NCI-H2196 (cell line): ENCODE measurements around the gene ECE1.

Experiments used
- DNase-seq: peaks from one replicate; lab custom pipeline; 2025; ENCODE audit not compliant: unreplicated experiment; lab: John Stamatoyannopoulos, UW

The ECE1 gene

GRCh38 chr1:21325731-21326387 lies 35.6 kb upstream of the ECE1 start:
- DNase-seq = no peak

GRCh38 chr1:21325231-21325718 lies 35.0 kb upstream of the ECE1 start:
- DNase-seq = no peak

DNA sequence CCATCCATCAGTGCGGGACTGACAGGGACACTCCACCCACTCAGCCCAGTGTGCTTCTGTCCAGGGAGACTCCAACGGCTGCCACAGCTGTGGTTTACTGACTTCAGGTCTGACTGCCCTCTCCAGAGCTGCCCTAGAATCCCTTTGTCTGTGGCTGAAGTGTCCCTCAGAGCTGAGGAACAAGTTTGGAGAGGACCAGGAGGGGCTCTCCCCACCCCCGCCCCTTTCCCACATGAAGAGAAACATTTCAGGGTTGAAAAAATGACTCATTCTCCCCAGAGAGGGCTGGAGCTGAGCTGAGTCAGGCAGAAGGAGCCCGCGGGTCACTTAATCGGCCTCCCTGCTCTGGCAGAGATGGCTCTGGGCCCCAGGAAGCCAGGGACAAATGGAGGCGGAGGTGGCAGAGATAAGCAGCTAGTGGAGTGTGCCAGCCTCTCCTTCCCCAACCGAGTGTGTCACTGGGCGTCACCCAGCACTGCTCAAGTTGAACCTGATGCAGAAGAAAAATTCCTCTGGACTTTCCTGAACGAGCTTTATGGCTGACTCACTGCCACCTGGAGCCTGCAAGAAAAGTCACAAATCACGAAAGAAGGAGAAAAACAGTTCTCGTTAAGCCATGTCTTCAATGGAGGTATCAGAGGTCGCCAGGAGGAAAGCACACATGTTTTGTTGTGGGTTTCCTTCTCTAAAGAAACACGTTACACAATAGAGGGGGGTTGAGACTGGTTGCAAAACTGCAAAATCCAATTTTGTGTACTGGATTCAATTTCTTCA lies 34.3 kb upstream of the ECE1 start:
- DNase-seq = peak; percentile 43

- DNase-seq = no peak
These were observed 32.8 kb upstream of the ECE1 start for GRCh38 chr1:21323091-21323490.

DNA sequence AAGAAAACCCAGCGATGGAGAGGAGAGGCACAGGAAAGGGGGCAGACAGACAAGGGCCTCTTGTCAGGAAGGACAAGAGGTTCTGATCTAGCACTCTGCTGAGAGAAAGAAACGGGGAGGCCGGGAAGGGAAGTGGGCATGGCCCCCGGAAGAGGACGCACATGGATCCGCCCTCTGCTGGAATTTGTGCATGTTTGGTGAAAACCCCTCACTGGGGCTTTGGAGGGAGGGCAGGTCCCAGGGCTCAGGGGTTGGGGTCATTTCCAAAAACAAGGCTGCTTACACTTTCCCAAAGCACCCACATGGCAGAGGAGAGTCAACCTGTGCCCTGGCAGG lies 32.4 kb upstream of the ECE1 start:
- no peak for DNase-seq

GRCh38 chr1:21321963-21322680 lies 31.9 kb upstream of the ECE1 start:
- DNase-seq = no peak

- DNase-seq = no peak
These were observed 30.3 kb upstream of the ECE1 start for GRCh38 chr1:21320410-21321108.

- no peak for DNase-seq
These were observed 29.5 kb upstream of the ECE1 start for GRCh38 chr1:21319447-21320407.

GRCh38 chr1:21318714-21319159 lies 28.5 kb upstream of the ECE1 start:
- DNase-seq = no peak

GRCh38 chr1:21318057-21318713 lies 27.9 kb upstream of the ECE1 start:
- no peak for DNase-seq

GRCh38 chr1:21317690-21318043 lies 27.4 kb upstream of the ECE1 start:
- no peak for DNase-seq

- no peak for DNase-seq
These were observed 26.9 kb upstream of the ECE1 start for GRCh38 chr1:21317035-21317689.

DNA sequence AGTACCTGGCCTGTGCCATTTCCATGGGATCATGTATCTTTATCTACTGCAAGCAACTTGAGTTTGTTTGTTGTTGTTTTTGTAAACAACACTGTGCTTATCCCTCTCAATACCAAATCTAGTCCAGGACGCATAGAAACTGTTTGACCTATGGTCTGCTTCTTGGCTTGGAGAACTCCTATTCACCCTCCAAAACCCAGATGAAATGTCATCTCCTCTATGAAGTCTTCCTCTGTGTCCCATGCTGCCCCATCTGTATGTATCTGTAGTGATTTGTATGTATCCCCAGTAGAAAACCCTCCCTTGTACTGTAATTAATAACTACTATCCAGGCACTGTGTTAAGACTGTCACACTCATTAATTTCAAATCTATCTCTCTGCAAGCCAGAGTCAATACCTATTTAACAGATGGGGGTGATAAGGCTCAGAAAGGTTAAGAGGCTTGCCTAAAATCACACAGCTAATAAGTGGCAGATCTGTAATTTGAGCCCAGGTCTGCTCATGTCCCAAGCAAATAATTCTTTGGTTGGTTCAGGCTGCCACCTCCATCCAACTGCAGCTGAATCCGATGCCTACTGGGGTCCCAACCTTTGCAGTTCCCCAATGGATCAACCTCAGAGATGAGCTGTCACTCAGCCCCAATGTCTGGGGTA lies 24.6 kb upstream of the ECE1 start:
- no peak for DNase-seq

- DNase-seq = no peak
These were observed 23.8 kb upstream of the ECE1 start for GRCh38 chr1:21313886-21314721.

GRCh38 chr1:21313203-21313885 lies 23.1 kb upstream of the ECE1 start:
- DNase-seq = no peak

- DNase-seq = no peak
These were observed 22.2 kb upstream of the ECE1 start for GRCh38 chr1:21312407-21312992.

DNA sequence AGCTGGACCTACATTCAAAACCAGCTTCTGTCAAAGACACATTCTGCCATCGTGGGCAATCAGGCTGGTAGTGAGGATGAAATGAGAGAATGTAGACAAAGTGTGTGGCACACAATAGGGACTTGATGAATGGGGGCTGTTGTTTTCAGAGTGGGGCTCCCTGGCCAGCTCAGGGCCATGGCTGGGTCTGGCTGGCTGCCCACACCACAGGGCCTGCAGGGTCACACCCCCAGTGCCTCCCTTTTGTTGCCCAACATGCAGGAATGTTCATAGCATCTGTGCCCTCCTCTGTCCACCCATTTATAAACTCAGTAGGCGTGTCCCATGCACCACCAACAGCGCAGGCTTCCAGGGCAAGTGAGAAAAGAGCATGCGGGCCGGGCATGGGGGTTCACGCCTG lies 20.8 kb upstream of the ECE1 start:
- DNase-seq = no peak
